Measurements from ENCODE around the gene ATRNL1.
A peak's percentile ranks its signal among the peaks of the same experiment; 100 is the strongest.
"Not testable (repeated sequence)": the region's sequence is repeated elsewhere in the genome, so short reads cannot be mapped to it uniquely, and the experiment has no call there.

Gene ATRNL1

DNA sequence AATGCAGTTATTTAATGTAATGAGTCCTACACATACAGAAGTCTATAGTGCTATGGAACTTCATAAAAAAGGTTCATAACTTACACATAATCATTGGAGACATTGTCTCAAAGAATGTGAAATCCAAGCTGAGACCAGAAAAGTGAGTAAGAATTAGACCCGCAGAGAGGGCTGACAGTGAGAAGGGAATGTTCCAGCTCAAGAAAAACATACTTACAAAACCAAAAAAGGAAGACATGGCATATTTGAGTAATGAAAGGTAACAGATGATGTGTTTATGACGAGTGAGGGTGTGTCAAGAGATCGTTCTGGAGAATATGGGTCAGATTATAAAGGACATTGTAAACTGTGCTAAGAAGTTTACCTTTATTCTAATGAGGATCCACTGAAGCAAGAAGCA, 566.5 kb downstream of the ATRNL1 start:
- H3K4me3 ChIP-seq (ENCODE audit: low read length): no peak overlapping the region
- no peak for DNase-seq (ENCODE audit: low read depth, low spot score)

DNA sequence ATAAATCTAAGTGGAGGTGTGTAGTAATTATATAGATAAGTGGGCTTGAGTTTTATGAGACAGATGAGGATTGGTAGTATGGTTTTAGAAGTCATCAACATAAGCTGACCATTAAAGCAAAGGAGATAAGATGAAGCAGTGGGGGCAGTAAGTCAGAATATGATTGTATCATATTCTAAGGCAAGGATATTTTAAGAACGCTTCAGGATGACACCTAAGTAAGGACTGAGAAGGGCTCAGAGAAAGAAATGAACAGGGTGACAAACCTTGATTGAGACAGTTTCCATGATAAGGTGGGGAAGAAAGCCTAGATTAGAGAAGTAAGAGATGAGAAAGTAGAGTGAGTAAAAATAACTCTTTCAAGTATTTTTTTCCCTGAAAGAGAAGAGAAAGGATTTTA, 567.2 kb downstream of the ATRNL1 start:
- no peak overlapping the region for H3K4me3 ChIP-seq (ENCODE audit: low read length)
- DNase-seq (ENCODE audit: low read depth, low spot score): no peak

GRCh38 chr10:115662422-115662821, 569.3 kb downstream of the ATRNL1 start:
- DNase-seq (ENCODE audit: low read depth, low spot score): no peak
- no peak overlapping the region for H3K4me3 ChIP-seq (ENCODE audit: low read length)

DNA sequence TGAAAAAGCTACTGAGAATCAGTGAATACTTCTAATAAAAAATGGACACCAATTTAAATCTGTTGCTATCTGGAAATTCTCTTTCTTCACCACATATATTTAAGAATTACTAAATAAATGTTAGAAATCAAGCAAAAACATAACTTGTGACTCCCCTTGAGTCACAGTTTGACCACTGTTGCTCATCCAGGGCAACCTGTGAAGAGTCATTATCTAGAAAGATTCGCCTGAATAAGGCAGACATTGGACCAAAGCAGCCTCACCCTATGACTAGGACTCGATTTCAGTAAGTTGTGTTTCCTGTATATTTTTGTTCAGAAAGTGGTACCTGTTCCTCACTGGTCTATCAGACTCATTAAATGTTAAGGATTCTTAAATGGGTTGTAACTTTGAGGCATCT, 572.4 kb downstream of the ATRNL1 start:
- no peak for DNase-seq (ENCODE audit: low read depth, low spot score)
- H3K4me3 ChIP-seq (ENCODE audit: low read length): no peak overlapping the region

DNA sequence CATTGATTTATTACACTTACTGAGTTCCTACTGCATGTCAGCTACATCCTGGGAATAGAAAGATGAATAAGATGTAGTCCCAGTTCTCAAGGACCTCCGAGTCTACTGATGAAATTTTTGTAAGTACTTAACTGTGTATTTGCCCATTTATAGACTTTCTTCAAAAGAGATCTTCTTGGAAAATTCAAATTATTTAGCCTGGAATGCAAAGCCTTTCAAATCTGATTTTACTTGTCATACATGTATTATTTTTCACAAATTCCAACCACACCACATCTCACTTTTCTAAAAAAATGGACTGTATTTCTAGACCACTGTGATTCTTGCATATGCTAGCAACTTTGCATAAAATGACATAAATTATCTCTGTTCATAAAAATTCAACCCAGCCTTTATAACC, 581.3 kb downstream of the ATRNL1 start:
- no peak for DNase-seq (ENCODE audit: low read depth, low spot score)
- no peak overlapping the region for H3K4me3 ChIP-seq (ENCODE audit: low read length)

GRCh38 chr10:115696747-115697146, 603.6 kb downstream of the ATRNL1 start:
- H3K4me3 ChIP-seq (ENCODE audit: low read length): no peak overlapping the region
- no peak for DNase-seq (ENCODE audit: low read depth, low spot score)

- no peak overlapping the region for H3K4me3 ChIP-seq (ENCODE audit: low read length)
- DNase-seq (ENCODE audit: low read depth, low spot score): no peak
Measured at GRCh38 chr10:115706026-115706425, 612.9 kb downstream of the ATRNL1 start.

- peak; percentile 31 for DNase-seq (ENCODE audit: low read depth, low spot score)
- no peak overlapping the region for H3K4me3 ChIP-seq (ENCODE audit: low read length)
Measured at GRCh38 chr10:115706488-115707076, 613.4 kb downstream of the ATRNL1 start.

DNA sequence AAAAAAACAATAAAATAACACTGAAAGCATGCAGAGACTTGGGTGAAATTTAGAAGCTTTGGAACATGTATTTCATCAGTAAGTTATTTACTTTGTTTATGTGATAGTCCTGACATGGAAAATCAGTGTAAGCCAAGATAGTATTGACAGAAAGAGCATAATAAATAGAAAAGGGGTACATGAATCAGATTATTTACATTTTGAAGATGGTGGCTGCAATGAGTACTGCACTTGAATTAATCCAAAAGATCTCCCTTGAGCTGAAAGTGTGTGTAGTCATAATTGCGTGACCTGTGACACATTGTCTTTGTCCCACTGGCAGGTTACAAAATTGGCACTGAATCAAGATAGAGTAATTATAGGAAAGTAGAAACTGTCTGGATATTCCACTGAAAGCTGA, 617.0 kb downstream of the ATRNL1 start:
- DNase-seq (ENCODE audit: low read depth, low spot score): no peak
- H3K4me3 ChIP-seq (ENCODE audit: low read length): no peak overlapping the region

GRCh38 chr10:115711306-115711705, 618.1 kb downstream of the ATRNL1 start:
- H3K4me3 ChIP-seq (ENCODE audit: low read length): no peak overlapping the region
- no peak for DNase-seq (ENCODE audit: low read depth, low spot score)

- DNase-seq (ENCODE audit: low read depth, low spot score): no peak
Measured at GRCh38 chr10:115720121-115720520, 627.0 kb downstream of the ATRNL1 start.

DNA sequence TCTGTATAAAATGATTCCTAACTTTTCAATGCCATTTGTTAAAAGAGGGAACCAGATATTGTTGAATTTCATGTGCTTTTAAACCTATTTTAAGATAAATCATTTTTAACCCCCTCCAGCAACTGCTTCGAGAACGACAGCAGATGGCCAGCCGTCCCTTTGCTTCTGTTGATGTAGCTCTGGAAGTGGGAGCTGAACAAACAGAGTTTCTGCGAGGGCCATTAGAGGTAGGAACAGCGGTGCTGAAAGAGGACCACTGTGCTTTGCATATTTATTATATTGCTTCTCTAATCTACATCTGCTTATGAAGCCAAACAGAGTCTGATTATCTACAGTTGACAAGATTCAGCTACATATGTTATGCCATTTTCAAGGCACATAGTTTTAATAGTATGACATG, 634.0 kb downstream of the ATRNL1 start:
- DNase-seq (ENCODE audit: low read depth, low spot score): no peak
- no peak overlapping the region for H3K4me3 ChIP-seq (ENCODE audit: low read length)

More at GRCh38 chr10:115720121-115720520, 627.0 kb downstream of the ATRNL1 start:
- no peak overlapping the region for H3K4me3 ChIP-seq (ENCODE audit: low read length)

- DNase-seq (ENCODE audit: low read depth, low spot score): no peak
- H3K4me3 ChIP-seq (ENCODE audit: low read length): no peak overlapping the region
Measured at GRCh38 chr10:115744089-115744488, 650.9 kb downstream of the ATRNL1 start.

DNA sequence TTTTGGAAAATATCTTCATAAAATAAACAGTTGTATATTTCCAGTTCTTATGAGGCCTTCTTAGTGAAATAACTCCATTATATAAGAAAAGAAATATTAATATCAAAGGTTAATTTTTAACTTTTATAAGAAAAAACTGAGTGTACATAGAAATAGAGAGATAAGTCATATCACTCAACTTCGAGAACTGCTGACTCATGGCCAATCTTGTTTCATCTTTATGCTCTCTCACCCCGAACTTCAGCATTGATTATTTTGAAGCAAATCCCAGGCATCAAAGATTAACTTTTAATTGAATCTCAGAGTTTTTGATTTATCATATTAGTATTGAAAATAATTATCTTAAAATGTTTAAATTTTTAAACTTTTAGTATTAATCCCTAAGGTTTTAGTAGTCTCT, 652.8 kb downstream of the ATRNL1 start:
- no peak overlapping the region for H3K4me3 ChIP-seq (ENCODE audit: low read length)
- no peak for DNase-seq (ENCODE audit: low read depth, low spot score)

GRCh38 chr10:115747811-115748210, 654.6 kb downstream of the ATRNL1 start:
- no peak overlapping the region for H3K4me3 ChIP-seq (ENCODE audit: low read length)
- no peak for DNase-seq (ENCODE audit: low read depth, low spot score)

GRCh38 chr10:115758488-115758887, 665.3 kb downstream of the ATRNL1 start:
- not testable (repeated sequence) for H3K4me3 ChIP-seq (ENCODE audit: low read length)
- DNase-seq (ENCODE audit: low read depth, low spot score): peak; percentile 1

DNA sequence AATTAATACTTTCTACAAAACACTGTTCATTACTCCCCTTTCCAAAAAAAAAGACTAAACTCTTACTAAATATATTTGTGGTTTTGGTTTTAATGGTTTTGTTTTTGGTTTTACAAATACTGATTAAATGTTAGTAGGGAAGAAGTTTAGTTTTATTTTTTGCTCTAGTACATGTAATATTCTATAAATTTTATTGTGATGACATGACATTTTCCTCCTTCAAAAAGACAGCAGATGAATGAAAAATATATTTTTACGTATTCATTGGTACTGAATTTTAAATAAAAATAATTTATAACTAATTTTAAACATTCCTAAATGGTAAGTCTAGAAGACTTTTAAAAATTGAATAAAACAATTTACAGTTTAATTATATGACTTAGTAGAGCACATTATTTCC, 667.0 kb downstream of the ATRNL1 start:
- no peak overlapping the region for H3K4me3 ChIP-seq (ENCODE audit: low read length)
- DNase-seq (ENCODE audit: low read depth, low spot score): no peak

- DNase-seq (ENCODE audit: low read depth, low spot score): no peak
- no peak overlapping the region for H3K4me3 ChIP-seq (ENCODE audit: low read length)
Measured at GRCh38 chr10:115761166-115761565, 668.0 kb downstream of the ATRNL1 start.

DNA sequence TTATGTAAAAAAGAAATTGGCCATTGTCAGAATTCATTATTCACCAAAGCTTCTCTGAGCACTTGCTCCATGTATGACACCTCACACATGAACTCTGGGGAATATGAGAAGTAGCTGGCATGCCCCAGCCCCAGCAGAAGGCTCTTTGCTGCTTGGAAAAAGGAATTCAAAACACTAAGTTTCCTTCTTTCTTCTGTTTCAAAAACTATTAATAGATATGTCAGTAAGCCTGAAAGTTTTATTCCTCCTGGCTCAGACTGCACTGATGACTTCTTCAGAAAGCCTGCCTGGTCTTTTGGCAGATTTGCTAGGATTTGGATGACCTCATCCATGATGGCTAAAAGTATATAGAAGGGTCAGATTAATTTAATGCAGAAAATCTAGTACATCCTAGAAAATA, 668.9 kb downstream of the ATRNL1 start:
- no peak for DNase-seq (ENCODE audit: low read depth, low spot score)
- H3K4me3 ChIP-seq (ENCODE audit: low read length): no peak overlapping the region

GRCh38 chr10:115771755-115772154, 678.6 kb downstream of the ATRNL1 start:
- no peak overlapping the region for H3K4me3 ChIP-seq (ENCODE audit: low read length)

DNA sequence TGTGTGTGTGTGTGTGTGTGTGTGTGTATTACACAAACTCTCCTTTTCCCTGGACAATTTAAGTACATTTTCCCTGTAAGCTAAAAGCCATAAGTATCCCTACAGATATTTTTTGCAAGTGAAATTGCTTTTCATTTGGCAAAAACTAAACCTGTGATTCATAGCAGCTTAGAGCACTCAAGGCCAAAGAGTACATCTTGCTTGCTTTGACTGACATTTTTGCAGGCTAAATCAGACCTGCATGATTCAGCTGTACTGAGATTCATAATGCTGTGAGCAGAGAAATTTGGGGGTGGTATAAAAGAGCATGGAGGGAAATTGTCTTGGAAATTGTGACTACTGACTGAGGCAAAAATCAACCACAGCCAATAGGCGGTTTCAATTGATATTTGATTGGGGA, 679.4 kb downstream of the ATRNL1 start:
- no peak for DNase-seq (ENCODE audit: low read depth, low spot score)

More at GRCh38 chr10:115771755-115772154, 678.6 kb downstream of the ATRNL1 start:
- no peak for DNase-seq (ENCODE audit: low read depth, low spot score)

GRCh38 chr10:115773832-115774231, 680.7 kb downstream of the ATRNL1 start:
- H3K4me3 ChIP-seq (ENCODE audit: low read length): no peak overlapping the region
- no peak for DNase-seq (ENCODE audit: low read depth, low spot score)

More for the DNA sequence above, 679.4 kb downstream of the ATRNL1 start:
- no peak overlapping the region for H3K4me3 ChIP-seq (ENCODE audit: low read length)

Data from Jurkat, Clone E6-1 (cell line).